NCI-H2196 treated with DMSO at 0.1 percent for 48 hours (cell line): Measurements from ENCODE around the gene TRIM13.
"Not testable (repeated sequence)": the region's sequence is repeated elsewhere in the genome, so short reads cannot be mapped to it uniquely, and the experiment has no call there.

Experiments used
- DNase-seq: peaks from one replicate; lab custom pipeline; 2025; ENCODE audit not compliant: unreplicated experiment; lab: John Stamatoyannopoulos, UW

The TRIM13 gene

GRCh38 chr13:49996951-49997895, at the start of gene TRIM13:
TSS of gene TRIM13 (plus strand) at chr13:49997042. CDS start at chr13:50011941, 14,899 bp downstream.
- peak; percentile 49 for DNase-seq

- not testable (repeated sequence) for DNase-seq
Observed at GRCh38 chr13:49948777-49949270, 48.0 kb upstream of the TRIM13 start.

GRCh38 chr13:49951754-49952535, 44.9 kb upstream of the TRIM13 start:
- no peak for DNase-seq

GRCh38 chr13:49953560-49953959, 43.3 kb upstream of the TRIM13 start:
- no peak for DNase-seq

- no peak for DNase-seq
Observed at GRCh38 chr13:49954674-49955455, 42.0 kb upstream of the TRIM13 start.

- no peak for DNase-seq
Observed at GRCh38 chr13:49956131-49956530, 40.7 kb upstream of the TRIM13 start.

GRCh38 chr13:49958321-49958720, 38.5 kb upstream of the TRIM13 start:
- DNase-seq, result no peak

GRCh38 chr13:49967456-49967855, 29.4 kb upstream of the TRIM13 start:
- no peak for DNase-seq

- DNase-seq, result no peak
Observed at GRCh38 chr13:49972709-49973108, 24.1 kb upstream of the TRIM13 start.

- DNase-seq, result no peak
Observed at GRCh38 chr13:49975826-49976225, 21.0 kb upstream of the TRIM13 start.

GRCh38 chr13:49976314-49977258, 20.3 kb upstream of the TRIM13 start:
- DNase-seq, result no peak

- no peak for DNase-seq
Observed at GRCh38 chr13:49977992-49978391, 18.9 kb upstream of the TRIM13 start.

- DNase-seq, result no peak
Observed at GRCh38 chr13:49980266-49980665, 16.6 kb upstream of the TRIM13 start.

GRCh38 chr13:49985129-49985528, 11.7 kb upstream of the TRIM13 start:
- DNase-seq, result no peak

GRCh38 chr13:49986471-49986870, 10.4 kb upstream of the TRIM13 start:
- no peak for DNase-seq

- DNase-seq, result not testable (repeated sequence)
Observed at GRCh38 chr13:49990612-49991011, 6.2 kb upstream of the TRIM13 start.

- no peak for DNase-seq
Observed at GRCh38 chr13:49993111-49993510, 3.7 kb upstream of the TRIM13 start.

GRCh38 chr13:49993666-49994065, 3.2 kb upstream of the TRIM13 start:
- DNase-seq, result no peak

- no peak for DNase-seq
Observed at GRCh38 chr13:49995625-49996101, 1.2 kb upstream of the TRIM13 start.
